GM04504 (cell line): ENCODE data around the gene PIK3R5.

ENCODE experiments used
- DNase-seq: peaks from one replicate; pipeline ENCODE4 v3.0.0-alpha.2; 2012; ENCODE audit warnings: low read depth

The PIK3R5 gene

DNA sequence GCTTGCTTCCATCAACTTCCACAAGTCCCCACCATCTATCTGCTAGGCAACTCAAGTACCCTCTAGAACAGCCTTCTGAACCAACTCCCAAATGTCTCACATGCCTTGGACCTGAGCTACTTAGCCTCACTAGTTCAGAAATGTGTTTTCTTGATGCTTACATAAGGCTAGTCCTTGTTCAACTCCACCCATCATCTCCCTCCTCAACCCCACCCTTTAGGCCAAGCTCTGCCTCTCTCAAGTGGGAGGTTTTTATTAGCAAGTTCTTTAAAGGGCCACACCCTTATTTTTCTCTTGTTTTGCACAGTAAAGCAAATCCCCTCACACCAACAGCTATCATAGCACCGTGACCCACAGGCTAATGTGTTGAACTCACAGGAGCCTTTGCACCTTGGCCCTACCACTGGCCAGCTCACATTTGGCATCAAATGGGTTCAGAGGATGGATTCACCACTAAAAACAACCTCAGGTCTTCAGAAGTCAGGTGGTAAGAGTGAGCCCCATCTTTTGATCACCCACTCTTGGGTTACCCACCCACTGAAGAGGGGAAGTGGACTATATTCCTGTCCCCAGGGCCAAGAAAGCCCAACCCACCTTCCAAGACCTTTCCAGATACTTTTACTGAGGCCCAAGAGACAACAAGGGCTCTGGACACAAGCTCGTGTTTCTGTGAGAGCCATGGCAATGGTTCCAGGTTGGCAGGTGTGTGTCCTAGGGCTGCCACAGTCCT is 12.2 kb downstream of the PIK3R5 start:
- no peak for DNase-seq

DNA sequence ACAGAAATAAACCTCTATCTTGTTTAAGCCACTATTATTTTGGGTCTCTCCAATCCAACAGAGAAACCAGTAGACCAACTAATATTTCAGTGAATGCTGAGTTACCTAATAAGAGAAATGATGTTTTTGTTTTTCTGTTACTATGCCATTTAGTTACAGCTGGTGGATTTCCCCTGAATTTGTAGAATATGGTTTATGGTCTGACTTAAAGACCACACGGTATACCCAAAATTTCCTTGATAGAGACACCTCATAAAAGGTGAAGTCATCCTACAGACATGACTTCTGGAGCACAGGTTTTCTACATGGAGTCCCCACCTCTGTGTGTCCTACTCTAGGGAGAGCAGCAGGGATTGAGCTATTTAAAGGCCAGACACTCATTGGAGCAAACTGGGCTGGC is 13.3 kb downstream of the PIK3R5 start:
- no peak for DNase-seq

DNA sequence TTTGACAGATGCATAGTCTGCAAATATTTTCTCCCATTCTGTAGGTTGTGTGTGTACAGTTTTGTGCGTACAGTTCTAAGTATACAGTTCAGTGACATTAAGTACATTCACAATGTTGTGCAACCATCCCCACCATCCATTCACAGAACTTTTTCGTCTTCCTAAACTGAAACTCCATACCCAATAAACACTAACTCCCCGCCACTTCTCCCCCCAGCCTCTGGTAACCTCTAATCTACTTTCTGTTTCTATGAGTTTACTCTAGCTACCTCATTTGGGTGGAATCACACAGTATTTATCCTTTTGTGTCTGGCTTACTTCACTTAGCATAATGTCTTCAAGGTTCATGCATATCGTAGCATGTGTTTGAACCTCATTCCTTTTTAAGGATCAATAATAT is 14.3 kb downstream of the PIK3R5 start:
- no peak for DNase-seq

DNA sequence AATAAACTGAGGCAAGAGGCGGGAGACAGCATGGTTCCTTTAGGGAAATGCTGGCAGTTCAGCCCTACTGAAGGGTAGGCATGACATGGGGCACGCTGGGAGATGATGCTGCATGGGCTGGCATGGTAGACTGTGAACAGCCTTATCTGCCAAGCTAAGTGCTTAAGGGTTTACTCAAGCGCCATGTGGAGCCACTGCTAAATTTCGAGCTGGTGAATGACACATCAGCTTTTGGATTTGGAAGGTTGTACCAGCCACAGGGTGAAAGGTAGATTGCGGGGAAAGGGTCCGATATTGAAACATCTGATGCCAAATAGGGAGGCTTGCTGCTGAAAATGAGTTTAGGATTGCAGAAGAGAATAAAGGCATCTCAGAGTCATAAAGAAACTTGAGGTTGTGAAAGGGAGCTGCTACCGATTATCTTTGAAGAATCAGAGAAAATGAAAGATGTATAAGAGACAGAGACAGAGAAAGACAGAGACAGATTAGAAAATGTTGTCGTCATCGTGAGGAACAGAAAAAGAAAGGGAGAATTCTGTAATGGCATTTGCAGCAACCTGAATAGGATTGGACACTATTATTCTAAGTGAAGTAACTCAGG is 16.3 kb downstream of the PIK3R5 start:
- no peak for DNase-seq

DNA sequence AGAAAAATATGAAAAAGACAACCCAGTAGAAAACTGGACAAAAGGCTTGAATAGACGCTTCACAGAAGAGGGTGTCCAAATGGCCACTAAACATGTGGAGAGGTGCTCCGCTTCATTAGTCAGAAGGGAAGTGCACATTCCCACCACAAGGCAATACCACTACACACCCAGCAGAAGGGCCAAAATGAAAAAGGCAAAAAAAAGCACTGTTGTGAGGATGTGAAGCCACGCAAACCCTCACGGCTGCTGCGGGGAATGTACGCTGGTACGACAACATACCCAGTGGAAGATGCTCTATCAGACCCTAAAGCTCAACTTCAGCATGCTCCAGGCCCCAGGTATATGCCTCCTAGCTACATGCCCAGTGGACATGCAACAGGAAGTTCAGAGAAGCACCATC is 17.0 kb downstream of the PIK3R5 start:
- DNase-seq: no peak

DNA sequence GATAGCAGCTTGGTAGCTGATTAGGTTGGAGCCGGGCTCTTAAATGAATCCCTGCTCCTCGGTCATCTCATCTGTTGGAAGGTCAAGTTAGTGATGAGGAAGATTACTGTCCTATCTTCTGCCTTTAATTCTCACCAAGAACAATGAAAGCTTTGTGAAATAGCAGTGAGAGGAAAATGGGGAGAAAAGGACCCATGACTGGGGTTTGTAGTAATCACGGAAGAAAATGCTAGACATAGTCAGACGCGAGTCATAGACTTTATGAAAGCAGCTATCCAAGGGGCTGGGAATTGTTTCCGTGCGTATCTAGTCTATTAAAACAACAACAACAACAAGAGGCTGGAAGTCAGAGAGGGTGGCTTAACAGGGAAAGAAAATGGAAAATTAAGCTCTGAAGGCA is 18.3 kb downstream of the PIK3R5 start:
- no peak for DNase-seq

DNA sequence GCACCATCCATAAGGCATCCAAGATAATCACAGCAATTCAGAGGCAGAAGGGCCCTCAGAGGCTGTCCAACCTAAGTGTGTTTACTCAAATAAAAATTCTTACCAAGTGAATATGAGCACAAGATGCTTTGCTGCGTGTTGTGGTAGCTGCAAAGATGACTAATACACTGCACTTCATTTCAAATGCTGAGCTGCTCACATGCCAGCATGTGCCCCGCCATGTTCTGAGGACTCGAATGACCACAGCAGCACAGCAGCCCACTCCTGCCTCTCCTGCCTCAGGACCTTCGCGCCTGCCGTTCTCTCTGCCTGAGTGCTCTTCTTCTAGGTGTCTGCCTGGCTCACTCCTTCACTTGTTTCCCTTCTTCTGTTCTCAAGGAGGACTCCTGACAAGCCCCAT is 19.0 kb downstream of the PIK3R5 start:
- DNase-seq: no peak

DNA sequence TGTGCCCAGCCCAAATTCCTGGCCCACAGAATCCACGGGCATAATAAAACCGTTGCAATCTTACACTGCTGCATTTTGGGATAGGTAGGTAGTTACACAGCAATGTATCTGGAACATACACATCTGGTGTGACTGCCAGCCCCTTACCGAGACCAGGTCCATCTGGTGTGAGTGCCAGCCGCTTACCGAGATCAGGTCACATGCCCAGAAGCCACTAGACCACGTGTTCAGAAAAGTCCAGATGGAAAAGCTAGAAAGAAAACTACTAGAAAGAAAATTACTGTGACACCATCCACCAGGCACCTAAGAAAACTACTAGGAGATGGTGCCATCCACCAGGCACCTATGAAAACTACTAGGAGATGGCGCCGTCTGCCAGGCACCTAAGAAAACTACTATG is 19.4 kb downstream of the PIK3R5 start:
- no peak for DNase-seq

DNA sequence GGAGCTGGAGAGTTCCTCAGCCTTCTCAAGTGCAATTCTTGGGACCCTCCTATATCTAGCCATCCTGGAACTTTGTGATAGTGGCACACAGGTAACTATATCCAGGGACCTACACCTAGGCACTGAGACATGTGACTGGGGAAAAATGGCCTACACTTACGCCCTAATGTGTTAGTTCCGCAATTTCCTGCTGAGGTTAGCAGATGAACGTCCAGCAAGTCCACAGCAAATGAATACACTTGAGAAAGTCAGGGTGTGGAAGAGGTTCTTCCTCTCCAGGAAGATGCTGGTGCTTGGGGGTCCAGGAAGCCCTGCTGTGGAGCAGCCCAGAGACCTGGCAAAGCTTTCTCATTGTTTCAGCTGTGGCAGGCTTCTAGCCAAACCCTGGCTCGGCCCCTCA is 20.8 kb downstream of the PIK3R5 start:
- no peak for DNase-seq

DNA sequence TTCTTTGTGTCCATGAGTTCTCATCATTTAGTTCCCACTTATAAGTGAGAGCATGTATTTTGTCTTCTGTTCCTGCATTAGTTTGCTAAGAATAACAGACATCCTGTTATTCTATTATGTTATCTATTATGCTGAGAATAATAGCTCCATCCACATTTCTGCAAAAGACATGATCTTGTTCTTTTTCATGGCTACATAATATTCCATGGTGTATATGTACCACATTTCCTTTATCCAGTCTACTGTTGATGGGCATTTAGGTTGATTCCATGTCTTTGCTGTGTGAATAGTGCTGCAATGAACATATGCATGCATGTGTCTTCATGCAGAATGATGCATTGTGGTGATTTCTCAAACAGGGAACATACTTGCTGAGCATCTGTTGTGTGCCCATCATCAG is 21.4 kb downstream of the PIK3R5 start:
- no peak for DNase-seq

DNA sequence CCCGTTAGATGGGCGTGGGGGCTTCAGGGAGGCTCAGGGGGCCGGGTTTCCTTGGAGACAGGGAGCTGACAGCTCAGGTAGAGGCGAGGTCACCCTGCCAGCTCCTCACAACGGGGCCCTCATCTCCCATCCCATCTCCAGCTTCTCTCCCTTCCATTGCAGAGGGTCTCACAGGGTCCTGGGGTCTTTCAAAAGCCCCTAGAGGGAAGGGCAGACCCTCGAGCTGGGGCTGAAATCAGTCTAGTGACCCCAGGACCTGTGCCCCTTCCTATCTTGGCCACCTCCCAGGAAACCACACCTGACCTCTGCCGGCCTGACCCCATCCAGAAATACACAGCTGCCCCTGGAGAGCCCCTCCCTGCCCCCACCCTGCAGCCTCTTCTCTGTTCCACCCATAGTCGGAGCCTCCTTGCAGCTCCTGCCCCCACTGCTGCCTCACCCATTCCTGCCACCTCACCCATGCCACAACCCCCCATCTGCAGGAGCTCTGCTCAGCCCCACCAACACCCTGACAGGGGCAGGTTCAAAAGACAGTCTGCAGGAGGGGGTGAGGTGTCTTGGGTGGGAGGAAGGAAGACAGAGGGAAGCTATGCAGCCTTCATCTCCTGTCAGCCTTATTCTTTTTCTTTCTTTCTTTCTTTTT is 23.4 kb downstream of the PIK3R5 start:
- DNase-seq: no peak

DNA sequence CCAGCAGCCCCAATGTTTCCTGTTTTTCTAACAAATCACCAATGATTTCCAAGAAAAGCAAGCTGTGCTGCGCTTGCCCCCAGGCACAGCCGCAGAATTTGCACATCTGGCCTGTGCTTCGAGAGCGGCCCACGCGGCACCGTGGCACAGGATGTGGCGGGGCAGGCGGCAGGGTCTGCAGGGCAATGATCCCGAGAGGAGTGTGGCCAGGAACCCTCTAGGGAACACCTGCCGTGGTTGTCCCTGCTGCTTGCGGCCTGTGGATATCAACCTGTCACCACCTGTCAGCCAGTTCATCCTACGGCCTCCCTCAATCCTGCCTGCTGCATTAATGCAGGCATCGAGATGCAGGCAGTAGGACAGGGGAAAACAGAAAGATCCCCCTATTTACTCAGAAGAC is 24.0 kb downstream of the PIK3R5 start:
- DNase-seq: no peak

DNA sequence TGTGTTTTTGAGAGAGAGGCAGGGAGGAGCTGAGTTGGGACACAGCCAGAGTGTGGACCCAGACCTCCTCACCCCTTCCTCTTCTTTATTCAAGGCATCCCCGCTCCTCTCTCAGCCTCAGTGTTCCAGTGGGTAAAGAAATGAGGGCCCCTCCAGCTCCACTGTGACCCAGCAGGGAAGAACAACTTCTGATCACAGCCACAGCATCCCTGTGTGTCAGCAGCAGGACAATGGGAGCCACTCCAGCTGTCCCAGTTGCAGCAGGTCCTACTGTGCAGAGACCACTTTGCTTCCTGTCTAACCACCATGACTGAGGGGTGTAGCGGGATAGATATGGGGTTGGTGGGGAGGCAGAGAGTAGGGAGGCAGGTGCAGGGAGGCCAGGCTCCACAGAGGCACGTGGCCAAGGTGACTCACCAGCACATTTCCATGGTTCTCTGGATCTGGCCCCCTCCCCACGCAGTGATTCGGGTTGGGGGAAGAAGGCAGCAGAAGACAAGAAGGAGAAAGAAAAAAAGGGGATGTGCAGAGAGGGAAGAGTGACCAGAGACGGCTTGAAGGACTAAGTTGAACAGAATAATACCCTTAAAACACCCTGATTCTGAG is 24.5 kb downstream of the PIK3R5 start:
- DNase-seq: no peak

DNA sequence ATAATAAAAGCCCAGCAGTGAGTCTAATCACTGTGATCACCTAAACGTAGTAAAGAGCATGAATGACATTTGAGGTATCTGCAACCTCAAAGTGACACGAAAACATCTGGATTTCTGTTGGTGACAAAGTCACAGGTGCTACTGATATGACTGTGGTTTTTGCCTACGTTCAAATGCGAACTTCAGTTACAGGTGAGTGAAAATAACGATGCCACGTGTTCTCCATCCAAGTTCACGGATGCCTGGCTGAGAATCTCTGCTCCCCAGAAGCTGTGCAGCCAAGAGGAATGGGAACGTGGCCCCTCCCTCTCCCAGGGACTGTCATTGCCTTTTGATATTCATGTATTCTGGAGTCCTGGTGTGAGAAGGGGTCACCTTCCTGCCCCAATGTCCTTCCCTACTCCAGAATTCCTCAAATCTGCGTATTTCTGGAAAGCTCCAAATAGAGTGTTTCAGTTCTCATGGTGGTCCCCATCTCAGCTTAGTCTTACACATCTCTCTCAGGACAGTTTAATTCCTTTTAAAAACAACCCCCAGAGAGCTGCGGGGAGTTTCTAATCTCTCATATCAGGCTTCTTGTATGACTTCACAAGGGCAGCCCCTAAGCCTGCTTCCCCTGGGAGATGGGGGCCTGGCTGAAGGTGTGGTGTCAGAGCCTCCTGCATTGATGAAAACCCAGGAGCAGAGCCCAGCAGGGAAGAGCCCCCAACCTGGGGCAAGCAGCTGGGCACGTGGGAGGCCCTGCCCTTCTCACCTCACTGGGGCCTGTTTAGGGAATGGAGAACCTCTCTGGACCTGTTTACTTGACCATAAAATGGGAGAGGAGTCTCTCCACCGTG is 25.8 kb downstream of the PIK3R5 start:
- DNase-seq: no peak

DNA sequence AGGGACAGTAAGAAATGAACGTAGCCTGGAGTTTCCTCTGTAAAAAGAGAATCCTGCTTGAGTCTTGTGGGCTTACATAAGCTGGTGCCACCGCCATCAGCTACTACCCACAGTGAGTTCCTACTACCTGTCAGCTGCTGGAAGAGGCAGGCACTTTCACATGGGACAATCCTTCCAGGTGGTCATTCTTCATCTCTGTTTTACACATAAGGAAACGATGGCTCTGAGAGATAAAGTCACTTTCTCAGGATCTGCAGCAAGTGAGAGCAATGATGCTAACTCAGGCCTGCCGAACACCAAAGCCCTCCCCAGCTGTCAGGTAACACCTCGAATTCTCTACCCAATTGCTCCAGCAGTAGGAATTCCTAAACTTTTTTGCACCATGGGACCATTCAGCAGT is 26.6 kb downstream of the PIK3R5 start:
- DNase-seq: no peak

DNA sequence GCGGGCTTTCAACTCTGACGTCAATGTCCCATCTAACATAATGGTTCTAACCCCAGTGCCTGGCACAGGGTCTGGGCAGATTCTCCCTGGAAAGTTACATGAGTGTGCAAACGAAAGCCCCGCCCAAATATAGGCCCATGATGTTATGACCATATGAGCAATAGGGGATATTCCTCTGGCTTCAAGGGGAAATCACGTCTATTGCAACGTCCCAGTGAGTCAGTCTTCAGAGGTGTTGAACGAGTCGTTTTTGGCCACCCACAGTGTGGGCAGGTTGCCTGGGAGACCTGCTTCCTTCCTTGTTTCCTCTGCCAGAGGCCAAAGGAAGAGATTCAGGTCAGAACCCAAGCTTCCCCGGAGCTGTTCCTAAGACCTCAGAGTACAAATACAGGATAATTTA is 30.3 kb downstream of the PIK3R5 start:
- DNase-seq: no peak

DNA sequence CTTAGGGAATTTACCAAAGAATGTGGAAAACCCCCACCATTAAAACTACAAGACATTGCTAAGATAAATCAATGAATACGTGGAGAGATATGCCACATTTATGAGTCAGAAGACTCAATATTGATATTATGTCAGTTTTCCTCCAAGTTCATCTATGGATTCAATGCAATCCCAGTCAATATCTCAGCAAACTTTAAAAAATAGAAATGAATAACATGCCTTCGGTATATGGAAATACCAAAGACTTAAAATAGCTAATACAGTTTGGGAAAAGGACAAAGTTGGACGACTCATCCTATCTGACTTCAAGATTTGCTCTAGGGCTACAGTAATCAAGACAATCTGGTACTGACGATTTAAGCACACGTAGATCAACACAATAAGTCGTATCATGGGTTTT is 31.2 kb downstream of the PIK3R5 start:
- DNase-seq: no peak

DNA sequence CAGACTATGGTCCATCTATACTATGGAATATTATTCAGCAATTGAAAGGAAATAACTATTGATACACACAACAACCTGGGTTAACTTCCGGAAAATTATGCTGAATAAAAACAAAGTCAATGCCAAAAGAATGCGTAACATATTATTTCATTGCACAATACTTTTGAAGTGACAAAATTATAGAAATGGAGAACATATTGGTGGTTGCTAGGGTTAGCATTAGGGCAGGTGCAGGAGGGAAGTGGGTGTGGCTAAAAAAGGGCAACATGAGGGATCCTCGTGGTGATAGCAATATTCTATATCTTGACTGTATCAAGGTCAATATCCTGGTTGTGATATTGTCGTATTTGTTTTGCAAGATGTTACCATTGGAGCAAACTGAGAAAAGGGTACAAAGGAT is 34.9 kb downstream of the PIK3R5 start:
- DNase-seq: no peak

DNA sequence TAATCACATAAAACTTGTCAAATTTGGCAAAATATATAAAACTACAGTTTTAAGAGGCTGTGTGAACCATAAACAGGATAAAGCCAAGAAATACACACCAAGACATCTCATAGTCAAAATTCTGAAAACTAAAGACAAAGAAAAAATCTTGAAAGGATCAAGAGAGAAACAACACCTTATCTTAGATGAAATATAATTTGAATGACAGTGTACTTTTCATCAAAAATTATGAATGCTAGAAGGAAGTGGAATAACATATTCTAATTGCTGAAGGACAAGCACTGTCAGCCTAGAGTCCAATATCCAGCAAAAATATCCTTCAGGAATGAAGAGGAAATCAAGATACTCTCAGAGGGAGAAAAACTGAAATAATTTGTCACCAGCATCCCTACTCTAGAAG is 37.2 kb downstream of the PIK3R5 start:
- no peak for DNase-seq

DNA sequence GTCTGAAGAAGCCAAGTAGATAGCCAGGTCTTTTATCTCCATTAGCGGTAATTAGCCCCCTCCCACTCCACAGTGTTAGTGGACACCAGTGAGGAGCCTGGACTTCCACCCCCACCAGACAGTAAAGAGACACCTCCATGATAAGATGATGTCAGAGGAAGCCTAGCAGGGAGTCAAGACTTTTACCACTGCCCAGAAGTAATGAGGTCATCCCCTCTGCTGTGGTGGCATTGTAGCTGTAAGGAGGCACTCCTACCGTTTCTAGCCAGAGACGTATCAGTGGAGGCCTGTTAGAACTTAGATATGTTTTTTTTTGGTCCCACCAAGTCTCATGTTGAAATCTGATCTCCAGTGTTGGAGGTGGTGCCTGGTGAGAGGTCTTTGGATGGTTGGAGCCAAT is 38.1 kb downstream of the PIK3R5 start:
- no peak for DNase-seq

DNA sequence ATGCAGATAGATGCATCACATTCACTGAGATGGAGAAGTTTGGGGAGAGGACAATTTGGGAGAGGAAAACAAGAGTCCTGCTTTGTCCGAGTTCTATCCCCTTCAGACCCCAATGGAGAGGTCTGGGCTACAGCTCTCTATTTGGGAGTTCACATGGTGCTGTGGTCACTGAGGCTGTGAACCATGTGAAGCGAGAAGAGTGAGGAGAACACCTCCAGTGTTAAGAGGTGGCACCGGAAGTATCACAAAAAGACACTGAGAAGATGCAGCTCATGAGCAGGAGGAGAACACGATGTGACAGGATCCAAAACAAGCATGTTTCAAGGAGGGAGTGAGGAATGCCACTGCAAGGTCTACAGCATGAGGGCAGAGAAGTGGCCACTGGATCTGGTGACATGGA is 39.7 kb downstream of the PIK3R5 start:
- DNase-seq: no peak

DNA sequence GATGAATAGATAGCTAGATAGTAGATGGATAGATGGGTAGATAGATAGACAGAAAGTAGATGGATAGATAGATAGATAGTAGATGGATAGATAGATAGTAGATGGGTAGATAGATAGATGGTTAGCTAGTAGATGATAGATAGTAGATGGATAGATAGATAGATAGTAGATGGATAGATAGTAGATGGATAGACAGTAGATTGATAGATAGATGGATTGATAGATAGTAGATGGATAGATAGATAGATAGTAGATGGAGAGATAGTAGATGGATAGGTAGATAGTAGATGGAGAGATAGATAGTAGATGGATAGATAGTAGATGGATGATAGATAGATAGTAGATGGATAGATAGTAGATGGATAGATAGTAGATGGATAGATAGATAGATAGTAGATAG is 40.4 kb downstream of the PIK3R5 start:
- no peak for DNase-seq
